HG03175 (cell line): ENCODE results near the gene FGFBP1.

Source experiments
- ATAC-seq: cut with Tn5 transposase; IDR thresholded peaks from one replicate; pipeline ENCODE4 v1.9.1; 2021; ENCODE audit warnings: mild to moderate bottlenecking, moderate library complexity; ENCODE audit not compliant: unreplicated experiment

FGFBP1 gene

DNA sequence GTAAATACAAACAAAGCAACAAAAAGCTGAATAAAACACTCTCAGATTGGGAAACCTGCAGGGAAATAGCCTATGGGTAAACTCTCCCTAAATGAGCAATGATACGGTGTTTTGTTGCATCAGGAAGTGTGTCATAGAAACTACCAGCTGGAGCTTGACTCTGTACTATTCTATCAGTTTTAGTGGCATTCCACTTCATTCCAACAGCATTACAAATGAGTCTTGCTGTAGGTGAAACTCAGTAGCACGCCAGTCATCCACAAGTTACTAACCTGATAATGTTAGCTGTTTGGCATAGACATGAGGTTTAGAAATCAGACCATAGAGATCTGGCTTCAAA lies 24.9 kb downstream of the FGFBP1 start:
- no peak for ATAC-seq

DNA sequence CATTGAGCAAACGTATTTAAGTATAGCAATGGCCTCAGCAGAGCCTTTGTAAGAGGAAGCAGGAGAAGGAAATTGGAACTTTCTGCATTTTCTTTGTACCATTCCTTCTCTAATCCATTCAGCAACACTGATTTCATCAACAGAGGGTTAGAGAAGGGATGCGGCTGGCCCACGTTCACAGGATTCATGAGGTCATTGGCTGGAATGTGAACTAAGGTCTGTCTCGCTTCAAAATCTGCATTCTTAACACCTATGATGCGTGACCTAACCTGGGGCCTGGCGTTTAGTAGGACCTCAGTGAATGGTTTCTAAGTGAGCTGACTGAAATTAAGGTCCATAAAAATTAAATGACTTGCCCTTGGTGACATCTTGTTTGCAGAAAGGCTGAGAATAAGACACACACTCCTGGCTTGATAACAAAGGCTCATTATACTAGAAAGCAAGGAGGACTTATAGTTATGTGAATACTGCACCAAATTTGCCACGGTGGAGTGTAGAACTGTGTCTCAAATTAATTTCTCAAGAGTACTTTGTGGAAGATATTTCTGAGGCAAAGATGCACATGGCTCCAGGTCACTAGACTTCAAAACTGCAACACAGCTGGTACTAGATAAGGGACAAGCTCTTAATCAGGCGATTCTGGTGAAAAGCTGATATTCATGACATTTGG lies 25.4 kb downstream of the FGFBP1 start:
- no peak for ATAC-seq

GRCh38 chr4:15912236-15912635 lies 26.3 kb downstream of the FGFBP1 start:
- no peak for ATAC-seq

- ATAC-seq: no peak
These were observed 28.2 kb downstream of the FGFBP1 start for GRCh38 chr4:15910155-15910940.

GRCh38 chr4:15907430-15907829 lies 31.1 kb downstream of the FGFBP1 start:
- ATAC-seq: no peak

- no peak for ATAC-seq
These were observed 32.5 kb downstream of the FGFBP1 start for GRCh38 chr4:15906020-15906443.

GRCh38 chr4:15902746-15903145 lies 35.8 kb downstream of the FGFBP1 start:
- no peak for ATAC-seq

DNA sequence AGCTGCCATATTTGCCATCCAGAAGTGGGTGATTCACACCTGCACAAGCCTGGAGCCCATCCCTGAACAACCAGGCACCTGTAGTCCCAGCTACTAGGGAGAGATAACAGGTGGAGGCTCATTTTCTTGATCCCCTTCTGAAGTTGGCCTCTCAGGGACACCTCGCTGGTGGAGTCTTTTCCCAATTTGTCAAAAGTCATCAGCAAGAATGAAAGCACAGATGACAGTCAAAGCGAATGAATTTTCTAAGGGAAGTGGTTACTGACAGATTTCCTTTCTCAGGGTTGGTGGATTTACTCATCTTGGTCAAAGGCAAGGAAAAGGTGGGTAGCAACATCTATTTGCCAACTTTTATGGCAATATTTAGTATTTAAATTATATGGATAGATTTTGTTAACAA lies 36.5 kb downstream of the FGFBP1 start:
- ATAC-seq: no peak

DNA sequence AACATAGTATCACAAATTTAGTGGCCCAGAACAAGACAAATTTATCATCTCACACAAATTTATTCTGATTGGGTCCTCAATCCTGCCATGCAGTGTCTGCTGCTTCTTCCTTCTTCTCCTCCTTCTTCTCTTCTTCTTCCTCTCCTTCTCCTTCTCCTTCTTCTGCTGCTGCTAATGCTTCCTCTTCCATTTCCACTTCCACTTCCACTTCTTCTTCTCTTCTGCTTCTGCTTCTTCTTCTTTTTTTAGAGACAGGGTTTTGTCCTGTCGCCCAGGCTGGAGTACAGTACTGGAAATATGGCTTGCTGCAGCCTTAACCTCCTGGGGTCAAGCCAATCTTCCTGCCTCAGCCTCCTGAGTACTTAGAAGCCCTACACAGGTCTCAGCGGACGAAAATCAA lies 37.5 kb downstream of the FGFBP1 start:
- ATAC-seq: no peak

- no peak for ATAC-seq
These were observed 39.0 kb downstream of the FGFBP1 start for GRCh38 chr4:15899511-15899910.

GRCh38 chr4:15898902-15899301 lies 39.6 kb downstream of the FGFBP1 start:
- ATAC-seq: no peak

- no peak for ATAC-seq
These were observed 41.0 kb downstream of the FGFBP1 start for GRCh38 chr4:15897577-15897976.

GRCh38 chr4:15894921-15895916 lies 43.3 kb downstream of the FGFBP1 start:
- no peak for ATAC-seq

- ATAC-seq: no peak
These were observed 44.1 kb downstream of the FGFBP1 start for GRCh38 chr4:15894393-15894792.

GRCh38 chr4:15893962-15894361 lies 44.6 kb downstream of the FGFBP1 start:
- ATAC-seq: no peak

- ATAC-seq: peak; percentile 40
These were observed 47.2 kb downstream of the FGFBP1 start for GRCh38 chr4:15891312-15891711.

GRCh38 chr4:15890246-15890829 lies 48.2 kb downstream of the FGFBP1 start:
- no peak for ATAC-seq

- no peak for ATAC-seq
These were observed 50.0 kb downstream of the FGFBP1 start for GRCh38 chr4:15888515-15888914.
